CD4-positive, alpha-beta T cell treated with Interleukin-2 at 100 ng/mL for 4 hours (primary cell): ENCODE results near the gene SRCIN1.

Experiments used
- DNase-seq: peaks from one replicate; pipeline ENCODE4 v3.0.0-alpha.2; 2020; ENCODE audit warnings: low spot score

The SRCIN1 gene

DNA sequence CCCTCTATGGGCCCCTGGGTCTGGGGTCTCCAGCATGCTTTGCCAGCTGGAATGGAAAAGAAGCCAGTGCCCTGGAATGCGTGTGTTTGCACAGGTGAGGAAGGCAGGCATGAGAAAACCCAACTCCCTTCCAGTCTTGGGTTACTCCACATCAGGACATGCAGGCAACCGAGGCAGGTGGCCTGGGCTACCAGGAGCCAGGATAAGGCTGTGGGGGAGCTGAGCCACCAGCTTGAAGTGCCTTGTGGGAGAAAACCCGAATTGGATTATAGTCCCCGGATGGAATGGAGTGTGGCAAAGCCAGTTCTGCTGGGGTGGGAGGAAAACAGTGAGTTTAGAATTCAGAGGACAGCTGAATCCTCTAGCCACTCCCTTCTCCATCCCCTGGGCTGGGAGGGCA lies 7.2 kb downstream of the SRCIN1 start:
- no peak for DNase-seq

DNA sequence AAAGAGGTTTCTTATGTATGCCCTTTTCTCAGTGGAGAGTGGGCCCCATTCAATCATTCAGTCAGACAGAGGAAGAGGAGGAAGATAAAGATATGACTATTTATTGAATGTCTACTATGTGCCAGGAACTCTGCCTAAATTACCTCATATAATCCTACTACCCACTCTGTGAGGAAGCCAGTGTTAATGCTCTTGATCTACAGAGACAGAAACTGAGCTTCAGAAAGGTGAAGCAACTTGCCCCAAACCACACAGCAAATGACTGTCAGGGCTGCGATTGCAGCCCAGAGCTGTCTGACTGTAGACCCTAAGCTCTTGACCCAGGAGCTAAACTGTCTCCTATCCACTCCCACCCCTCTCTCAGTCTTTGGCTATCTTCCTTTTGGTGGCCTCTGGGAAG lies 8.4 kb downstream of the SRCIN1 start:
- DNase-seq, result no peak

DNA sequence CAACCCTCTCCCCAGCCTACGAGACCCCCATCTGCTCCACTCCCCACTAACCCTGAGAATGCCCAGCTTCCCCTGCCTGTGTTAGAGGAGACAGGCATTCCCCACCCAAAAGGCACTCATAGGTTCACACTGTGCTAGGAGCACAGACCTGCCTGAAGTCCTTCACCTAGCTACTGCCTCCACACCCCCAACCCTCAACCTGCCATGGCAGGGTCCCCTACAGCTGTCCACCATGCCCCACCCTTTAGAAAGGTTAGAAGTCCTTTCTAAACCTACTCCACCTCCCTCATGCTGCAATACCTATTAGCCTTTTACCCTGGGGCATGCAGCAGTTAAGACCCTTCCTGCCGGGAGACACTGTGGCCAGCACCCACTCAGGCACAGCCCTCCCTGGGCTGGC lies 9.1 kb downstream of the SRCIN1 start:
- no peak for DNase-seq

- no peak for DNase-seq
Observed at GRCh38 chr17:38595892-38596291, 9.9 kb downstream of the SRCIN1 start.

GRCh38 chr17:38594152-38594551 lies 11.6 kb downstream of the SRCIN1 start:
- DNase-seq, result no peak

DNA sequence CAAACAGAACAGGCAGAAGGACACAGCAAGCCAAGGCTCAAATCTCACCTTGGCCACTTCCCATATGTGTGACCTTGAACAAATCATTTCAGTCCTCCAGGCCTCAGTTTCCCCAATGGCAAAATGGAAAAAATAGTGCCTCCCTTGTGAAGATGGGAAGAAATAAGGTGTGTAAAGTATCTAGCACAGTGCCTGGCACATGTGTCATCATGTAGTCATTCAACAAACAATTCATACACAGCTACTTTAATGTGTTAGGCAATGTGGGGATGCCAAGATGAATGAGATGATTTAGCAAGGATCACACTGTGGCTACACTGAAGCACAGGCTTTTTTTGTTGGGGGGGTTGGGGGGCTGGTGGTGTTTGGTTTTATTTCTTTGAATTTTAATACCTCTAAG lies 13.3 kb downstream of the SRCIN1 start:
- no peak for DNase-seq

DNA sequence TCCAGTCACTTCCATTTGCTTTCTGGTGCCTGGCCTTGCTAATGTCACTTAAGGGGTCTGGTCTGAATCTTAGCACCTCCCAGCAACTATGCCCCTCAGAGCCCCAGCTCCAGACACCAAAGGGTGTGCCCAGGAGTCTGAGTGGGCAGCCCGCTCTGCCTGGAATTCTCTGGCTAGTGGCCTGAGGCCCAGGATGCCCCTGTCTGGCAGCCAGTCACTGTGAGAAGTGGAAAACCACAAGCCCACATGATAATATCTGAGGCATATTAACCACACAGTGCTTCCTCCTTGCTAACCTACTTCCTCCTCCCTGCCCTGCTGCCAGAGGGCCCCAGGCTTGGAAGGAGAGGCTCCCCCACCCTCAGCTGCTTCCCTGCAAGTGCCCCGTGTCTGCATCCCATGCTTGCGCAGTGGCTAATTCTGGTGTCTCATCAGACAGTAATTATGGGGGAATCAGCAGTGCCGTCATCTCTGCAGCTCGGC lies 14.0 kb downstream of the SRCIN1 start:
- peak; percentile 28 for DNase-seq

DNA sequence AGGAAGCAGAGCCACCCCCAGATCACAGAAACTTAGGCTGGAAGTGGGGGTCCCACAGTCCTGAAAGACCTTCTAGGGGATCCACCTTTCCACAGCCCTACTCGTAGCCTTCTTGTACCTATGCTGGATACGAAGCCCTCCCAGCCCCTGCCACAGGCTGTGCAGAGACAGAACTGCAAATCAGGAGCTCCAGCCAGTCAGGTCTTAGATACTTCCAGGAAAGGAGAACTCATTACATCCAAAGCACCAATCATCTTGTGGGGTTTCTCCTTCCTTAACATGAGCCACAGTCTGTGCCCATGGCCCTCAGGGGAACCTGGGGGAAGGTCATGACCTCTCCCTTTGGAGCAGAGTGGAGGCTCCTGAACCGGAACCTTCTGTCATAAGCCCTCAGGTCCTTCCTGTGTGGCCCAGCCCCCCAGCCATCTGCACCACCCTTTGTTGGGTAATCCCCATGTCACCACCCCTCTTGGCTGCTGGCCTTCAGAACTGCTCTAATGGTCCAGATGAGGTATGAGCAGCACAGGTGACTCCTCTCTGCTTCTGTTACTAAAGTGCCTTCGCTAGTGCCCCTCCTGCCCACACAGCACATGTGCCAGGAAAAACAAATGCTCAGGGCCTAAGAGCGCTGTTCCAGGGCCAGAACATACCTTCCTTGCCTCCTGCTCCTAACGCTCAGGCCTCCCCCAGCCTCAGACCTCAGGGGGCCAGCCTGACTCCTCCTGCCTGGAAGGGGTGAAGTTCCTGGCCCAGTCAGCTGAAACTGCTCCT lies 14.6 kb downstream of the SRCIN1 start:
- DNase-seq, result no peak

- no peak for DNase-seq
Observed at GRCh38 chr17:38589462-38590114, 16.2 kb downstream of the SRCIN1 start.

DNA sequence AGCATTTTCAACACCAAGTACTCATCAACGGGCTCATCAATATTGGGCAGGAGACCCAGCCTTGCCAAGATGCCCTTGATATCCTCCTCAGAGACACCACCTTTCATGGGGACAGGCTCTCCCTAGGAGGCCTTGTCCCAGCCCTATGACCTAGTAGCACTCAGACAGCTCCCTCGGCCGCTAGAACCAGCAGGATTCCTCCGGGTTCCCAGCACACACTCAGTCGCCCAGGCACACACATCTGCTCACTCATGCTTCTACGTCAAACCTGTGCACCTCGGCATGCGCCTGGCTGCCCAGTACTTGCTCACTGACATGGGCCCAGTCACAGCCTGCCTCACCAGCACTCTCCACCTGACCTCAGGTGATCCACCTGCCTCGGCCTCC lies 17.0 kb downstream of the SRCIN1 start:
- DNase-seq, result no peak

DNA sequence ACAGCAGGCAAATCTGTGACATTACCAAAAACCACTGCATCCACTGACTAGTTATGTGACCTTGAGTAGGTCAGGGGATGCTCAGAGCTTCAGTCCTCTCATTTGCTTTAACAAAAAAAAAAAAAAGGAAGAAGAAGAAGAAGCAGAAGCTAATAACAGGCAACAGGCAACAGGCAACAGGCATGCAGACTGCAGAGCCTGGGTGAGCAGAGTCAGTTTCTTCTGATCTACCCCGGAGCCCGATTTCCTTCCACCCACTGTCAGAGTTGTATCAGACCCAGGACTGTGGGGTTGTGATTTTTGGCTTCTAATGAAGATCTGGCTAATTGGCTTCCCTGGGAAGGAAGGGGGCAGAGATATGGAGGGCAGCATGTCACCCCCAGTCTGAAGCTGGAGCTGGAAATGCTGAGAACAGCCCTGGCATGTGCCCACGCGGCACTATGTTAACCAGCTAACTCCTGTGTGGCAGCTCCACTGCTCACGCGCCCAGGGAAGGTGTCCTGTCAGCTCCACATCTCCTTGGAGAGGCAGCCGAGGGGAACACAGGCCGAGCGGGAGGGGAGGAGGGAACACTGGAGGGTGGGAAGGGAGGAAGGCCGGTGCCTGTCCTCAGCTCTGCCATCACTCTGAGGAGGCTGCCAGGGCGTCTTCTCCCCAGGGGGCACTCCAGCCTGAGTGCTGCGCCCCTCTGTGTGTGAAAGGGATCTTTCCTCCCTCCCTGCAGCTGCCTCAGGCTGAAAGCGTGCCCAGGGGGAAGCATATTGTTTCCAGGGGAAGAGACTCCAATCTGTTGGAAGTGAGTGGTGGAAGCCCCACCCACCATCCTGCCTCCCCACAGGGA lies 17.6 kb downstream of the SRCIN1 start:
- no peak for DNase-seq

GRCh38 chr17:38587203-38587602 lies 18.5 kb downstream of the SRCIN1 start:
- no peak for DNase-seq

GRCh38 chr17:38586788-38587187 lies 19.0 kb downstream of the SRCIN1 start:
- no peak for DNase-seq

DNA sequence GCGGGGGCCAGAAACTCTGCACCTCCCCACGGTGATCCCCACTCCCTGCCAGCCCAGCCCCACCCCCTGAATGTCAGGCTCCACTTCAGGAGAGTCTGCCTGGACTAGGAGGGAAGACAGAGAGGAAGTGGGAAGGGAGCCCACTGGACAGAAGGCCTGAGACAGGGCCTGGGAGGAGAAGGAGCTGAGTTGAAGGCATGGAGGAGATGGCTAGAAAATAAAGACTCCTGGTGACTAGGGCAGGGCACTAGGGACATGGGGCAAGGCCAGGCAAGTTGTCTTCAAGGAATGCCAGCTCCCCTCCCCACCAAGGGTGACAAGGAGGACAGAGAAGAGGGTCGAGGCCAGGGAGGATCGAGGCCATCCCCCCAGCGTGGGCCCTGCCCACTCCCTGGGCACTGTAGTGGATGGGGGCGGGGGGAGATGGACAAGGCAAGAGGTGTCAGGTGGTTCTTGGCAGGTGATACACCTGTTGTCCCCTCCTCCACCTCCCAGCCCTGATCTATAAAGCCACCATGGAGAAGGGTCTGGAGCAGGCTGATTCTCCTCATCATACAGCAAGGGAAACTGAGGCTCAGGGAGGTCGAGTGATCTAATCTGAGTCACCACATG lies 19.7 kb downstream of the SRCIN1 start:
- no peak for DNase-seq

DNA sequence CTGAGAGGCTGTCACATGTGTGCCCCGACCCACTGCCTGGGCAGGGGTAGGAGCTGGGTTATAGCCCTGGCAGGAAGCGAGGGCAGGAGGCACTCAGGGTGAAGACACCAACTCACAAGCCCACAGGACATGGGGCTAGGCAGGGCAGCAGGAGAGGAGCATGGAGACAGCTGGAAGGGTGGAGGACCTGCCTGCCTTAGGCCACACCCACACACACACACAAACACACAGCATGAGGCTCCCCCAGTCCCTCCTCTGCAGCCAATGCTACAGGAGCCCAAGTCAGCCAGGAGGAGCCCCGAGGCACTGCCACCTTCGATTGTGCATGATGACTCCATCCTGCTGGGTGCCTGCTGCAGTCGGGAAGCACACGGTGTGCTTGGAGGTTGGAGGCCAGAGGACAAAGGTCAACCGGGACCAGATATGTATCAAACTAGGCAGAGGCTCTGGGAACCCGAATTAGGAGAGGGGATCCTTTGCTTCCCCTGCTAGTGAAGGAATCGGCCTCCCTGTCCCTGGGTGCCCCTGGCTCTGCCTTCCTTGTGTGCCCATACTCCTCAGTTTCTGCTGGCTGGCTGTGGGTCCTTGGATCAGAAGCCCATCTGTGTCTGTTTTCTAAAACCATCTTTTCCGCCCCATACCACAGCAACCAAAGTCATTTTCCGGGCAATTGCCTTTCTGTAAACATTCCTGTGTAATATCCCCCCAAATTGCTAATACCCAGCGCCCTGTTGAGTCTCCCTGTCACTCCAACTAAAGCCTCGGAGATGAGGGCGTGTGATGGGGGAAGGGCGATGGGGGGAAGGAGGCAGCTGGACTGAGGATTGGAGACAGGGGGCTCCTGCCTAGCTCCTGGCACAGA lies 20.5 kb downstream of the SRCIN1 start:
- DNase-seq, result no peak

DNA sequence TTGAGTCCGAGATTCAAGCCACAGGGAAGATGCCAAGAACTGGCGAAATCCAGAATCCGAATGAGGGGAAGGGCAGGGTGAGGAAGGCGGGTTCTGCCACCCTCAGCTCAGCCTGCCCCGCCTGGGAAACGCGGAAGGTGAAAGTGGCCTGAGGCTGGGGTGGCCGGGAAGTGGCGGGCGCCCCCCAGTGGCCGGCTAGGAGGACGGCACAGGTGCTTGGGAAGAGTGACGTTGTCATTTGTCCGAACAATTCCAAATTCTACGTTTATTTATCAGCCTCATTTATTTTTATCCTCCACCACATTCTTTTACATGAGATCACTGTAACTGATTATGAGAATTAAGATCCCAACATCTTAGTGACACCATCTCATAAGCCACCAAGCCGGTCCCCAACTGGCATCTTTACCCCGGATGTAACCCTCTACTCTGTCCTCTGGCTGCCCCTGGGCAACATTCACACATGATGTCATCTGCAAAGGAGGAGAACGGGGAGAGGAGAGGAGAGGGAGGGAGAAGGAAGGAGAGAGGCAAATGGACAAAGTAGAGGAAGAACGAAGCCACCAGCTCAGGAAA lies 21.3 kb downstream of the SRCIN1 start:
- DNase-seq, result peak; percentile 59

DNA sequence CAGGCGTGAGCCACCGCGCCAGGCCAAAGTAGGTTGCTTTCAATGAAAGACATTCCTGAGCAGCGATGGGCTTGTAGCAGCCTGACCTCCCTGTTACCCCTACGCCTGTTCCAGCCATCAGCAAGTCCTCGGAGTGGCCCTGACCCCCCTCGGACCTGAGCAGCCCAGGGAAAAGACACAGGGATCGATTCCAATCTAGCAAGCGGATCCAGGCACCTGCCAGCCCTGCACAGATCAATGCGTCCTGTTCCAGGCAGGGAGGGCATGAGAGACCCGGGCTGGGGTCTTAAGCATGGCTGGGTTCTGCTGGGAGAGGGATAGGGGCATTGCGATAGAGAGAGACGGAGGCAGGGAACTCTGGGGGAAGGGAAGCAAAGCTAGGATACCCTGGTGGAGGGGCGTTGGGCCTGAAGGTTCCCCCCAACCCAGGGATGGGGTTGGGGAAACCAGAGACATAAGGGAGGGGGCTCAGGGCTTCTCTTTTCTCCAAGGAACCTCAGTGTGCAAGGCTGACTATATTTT lies 21.9 kb downstream of the SRCIN1 start:
- no peak for DNase-seq

- no peak for DNase-seq
Observed at GRCh38 chr17:38583176-38583575, 22.6 kb downstream of the SRCIN1 start.

DNA sequence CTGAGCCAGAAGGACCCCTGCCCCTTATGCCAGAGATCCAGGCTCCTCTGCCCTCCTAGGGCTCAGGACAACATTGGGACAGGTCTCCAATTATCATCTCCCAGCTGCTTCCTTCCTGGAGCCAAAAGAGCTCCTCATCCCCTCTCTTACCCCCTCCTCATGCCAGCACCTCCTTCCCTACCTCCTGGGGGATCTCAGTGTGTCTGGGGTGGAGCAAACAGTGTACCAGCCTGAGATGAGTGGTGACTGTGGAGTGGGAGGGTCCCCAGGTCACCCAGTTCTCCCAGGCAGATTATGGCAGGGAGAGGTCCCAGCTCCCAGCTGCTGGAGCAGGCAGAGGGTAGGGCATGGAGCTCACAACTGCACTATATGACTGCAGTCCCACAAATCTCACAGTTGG lies 23.7 kb downstream of the SRCIN1 start:
- DNase-seq, result no peak

GRCh38 chr17:38579934-38580333 lies 25.8 kb downstream of the SRCIN1 start:
- peak; percentile 5 for DNase-seq

- no peak for DNase-seq
Observed at GRCh38 chr17:38579083-38579480, 26.7 kb downstream of the SRCIN1 start.
